ENCODE results near the gene CCDC121.

- TF ChIP-seq ATF2 (CRISPR knock-in tag; IDR thresholded peaks at IDR 0.05) (no peak), CTCF (IDR thresholded peaks at IDR 0.05 in 2 of 3, conservative IDR thresholded peaks at IDR 0.05 in 1 of 3; ENCODE audit: insufficient read depth in 2 of 3, low read depth in 1 of 3, low read length in 3 of 3) (no peak), ZNF589 (CRISPR knock-in tag; IDR thresholded peaks at IDR 0.05; ENCODE audit: low read depth) (no peak), RCOR1 (IDR thresholded peaks at IDR 0.05; ENCODE audit: borderline replicate concordance in 1 of 2, low read depth in 2 of 2, low read length in 2 of 2) (no peak), EZH2 (IDR thresholded peaks at IDR 0.05; ENCODE audit: borderline replicate concordance, low read depth, low read length) (no peak), CHD1 (IDR thresholded peaks at IDR 0.05; ENCODE audit: low read length) (no peak), CREB3 (tag; conservative IDR thresholded peaks at IDR 0.05; ENCODE audit: low read depth) (no peak), FOXA1 (IDR thresholded peaks at IDR 0.05; ENCODE audit: borderline replicate concordance) (no peak), USF1 (CRISPR knock-in tag; IDR thresholded peaks at IDR 0.05) (no peak), DLX4 (CRISPR knock-in tag; IDR thresholded peaks at IDR 0.05) (no peak)
These were observed 32.2 kb downstream of the CCDC121 start for GRCh38 chr2:27596627-27597026.

Data from K562 (cell line).